ENCODE data around the gene AJUBA.
A peak's percentile ranks its signal among the peaks of the same experiment; 100 is the strongest.

The AJUBA gene

GRCh38 chr14:22982477-22983245, at the start of gene AJUBA:
Gene AJUBA (minus strand): TSS chr14:22982551. CDS start chr14:22982266, 285 bp downstream.
- H3K9me3 ChIP-seq (ENCODE audit: control insufficient read depth, insufficient read depth, low read length), result no peaks in the 10 kb centered on the region
- peaks cover 9% of the 10 kb centered on the region for H3K36me3 ChIP-seq (ENCODE audit: control insufficient read depth, insufficient read depth, low read length)
- H3K9ac ChIP-seq (ENCODE audit: low read depth, low read length), result peak within 1 kb of the TSS; percentile 78
- H3K4me1 ChIP-seq (ENCODE audit: control insufficient read depth, insufficient read depth, low read length), result peaks cover 29% of the 10 kb centered on the region
- H3K4me3 ChIP-seq (ENCODE audit: low read depth, low read length), result peak within 1 kb of the TSS; percentile 88
- peak within 1 kb of the TSS; percentile 75 for H3K27ac ChIP-seq (ENCODE audit: low read depth, low read length)
- H3K27me3 ChIP-seq (ENCODE audit: control insufficient read depth, insufficient read depth, low read length), result peaks cover 8% of the 10 kb centered on the region; the same call in 1 of the 2 replicates

DNA sequence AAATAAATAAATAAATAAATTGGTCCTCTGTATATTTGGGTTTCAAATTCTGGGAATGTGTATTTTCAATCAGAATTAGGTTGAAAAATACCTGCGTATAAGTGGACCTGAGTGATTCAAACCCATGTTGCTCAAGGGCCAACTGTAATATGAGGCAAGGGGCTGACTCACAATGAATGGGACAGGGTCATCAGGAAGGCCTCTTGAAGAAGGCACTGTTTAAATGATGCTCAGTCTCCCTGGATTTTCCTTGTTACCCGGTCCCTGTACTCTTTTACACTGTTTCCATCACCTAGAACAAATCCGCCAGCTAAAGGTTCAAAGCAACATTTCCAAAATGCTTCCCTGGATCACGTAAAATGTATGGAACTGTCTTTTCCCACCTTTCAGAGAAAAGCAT, 48.6 kb upstream of the AJUBA start:
- Histone ChIP-seq H3K4me1 (ENCODE audit: control insufficient read depth, insufficient read depth, low read length) (peaks cover 6% of the 10 kb centered on the region), H3K4me3 (ENCODE audit: low read depth, low read length) (no peak overlapping the region), H3K36me3 (ENCODE audit: control insufficient read depth, insufficient read depth, low read length) (peaks cover 54% of the 10 kb centered on the region), H3K27ac (ENCODE audit: low read depth, low read length) (no peak overlapping the region), H3K27me3 (ENCODE audit: control insufficient read depth, insufficient read depth, low read length) (no peaks in the 10 kb centered on the region), H3K9me3 (ENCODE audit: control insufficient read depth, insufficient read depth, low read length) (no peaks in the 10 kb centered on the region), H3K9ac (ENCODE audit: low read depth, low read length) (no peak overlapping the region)

- H3K36me3 ChIP-seq (ENCODE audit: control insufficient read depth, insufficient read depth, low read length), result peaks cover 71% of the 10 kb centered on the region
- no peaks in the 10 kb centered on the region for H3K27me3 ChIP-seq (ENCODE audit: control insufficient read depth, insufficient read depth, low read length)
- no peaks in the 10 kb centered on the region; the same call in 1 of the 2 replicates for H3K4me1 ChIP-seq (ENCODE audit: control insufficient read depth, insufficient read depth, low read length)
- no peak overlapping the region for H3K4me3 ChIP-seq (ENCODE audit: low read depth, low read length)
- H3K27ac ChIP-seq (ENCODE audit: low read depth, low read length), result no peak overlapping the region
- H3K9ac ChIP-seq (ENCODE audit: low read depth, low read length), result no peak overlapping the region
- no peaks in the 10 kb centered on the region for H3K9me3 ChIP-seq (ENCODE audit: control insufficient read depth, insufficient read depth, low read length)
These were observed 46.4 kb upstream of the AJUBA start for GRCh38 chr14:23028799-23029198.

DNA sequence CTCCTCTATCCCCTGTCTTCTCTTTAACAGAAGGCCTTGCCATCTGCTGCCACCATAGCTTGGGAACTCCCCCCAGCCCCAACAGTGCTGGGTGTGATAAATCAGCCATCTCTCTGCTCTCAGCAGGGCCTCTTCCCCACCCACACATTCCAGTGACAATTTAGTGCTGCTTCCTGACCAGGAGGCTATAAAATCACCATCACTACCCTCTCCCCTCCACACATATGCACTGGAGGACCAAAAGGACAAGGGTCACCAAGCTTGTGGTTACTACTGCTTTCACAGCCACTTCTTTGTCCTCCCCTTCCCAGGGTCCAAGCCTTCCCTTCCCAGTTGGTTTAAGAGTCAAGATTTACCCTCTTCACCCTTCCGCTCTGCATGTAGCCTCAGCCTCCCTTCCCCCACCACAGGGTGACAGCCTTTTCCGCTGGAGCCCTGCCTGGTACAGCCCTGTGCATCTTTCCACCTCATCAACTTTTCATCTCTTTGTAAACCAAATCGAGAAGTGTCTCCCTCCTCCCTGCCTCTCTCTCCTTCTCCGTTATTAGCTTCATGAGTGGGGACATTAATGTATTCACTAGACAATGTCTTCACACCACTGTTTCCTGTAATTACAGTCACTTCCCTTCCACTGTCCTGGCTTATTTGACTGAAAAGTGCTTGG, 42.9 kb upstream of the AJUBA start:
- no peak overlapping the region for H3K4me3 ChIP-seq (ENCODE audit: low read depth, low read length)
- no peaks in the 10 kb centered on the region for H3K27me3 ChIP-seq (ENCODE audit: control insufficient read depth, insufficient read depth, low read length)
- no peak overlapping the region for H3K9ac ChIP-seq (ENCODE audit: low read depth, low read length)
- H3K4me1 ChIP-seq (ENCODE audit: control insufficient read depth, insufficient read depth, low read length), result no peaks in the 10 kb centered on the region
- H3K9me3 ChIP-seq (ENCODE audit: control insufficient read depth, insufficient read depth, low read length), result no peaks in the 10 kb centered on the region
- peaks cover 42% of the 10 kb centered on the region for H3K36me3 ChIP-seq (ENCODE audit: control insufficient read depth, insufficient read depth, low read length)
- no peak overlapping the region for H3K27ac ChIP-seq (ENCODE audit: low read depth, low read length)

GRCh38 chr14:23024612-23025075, 42.3 kb upstream of the AJUBA start:
- no peak overlapping the region for H3K27ac ChIP-seq (ENCODE audit: low read depth, low read length)
- peaks cover 41% of the 10 kb centered on the region for H3K36me3 ChIP-seq (ENCODE audit: control insufficient read depth, insufficient read depth, low read length)
- H3K9me3 ChIP-seq (ENCODE audit: control insufficient read depth, insufficient read depth, low read length), result no peaks in the 10 kb centered on the region
- no peak overlapping the region for H3K9ac ChIP-seq (ENCODE audit: low read depth, low read length)
- H3K4me1 ChIP-seq (ENCODE audit: control insufficient read depth, insufficient read depth, low read length), result no peaks in the 10 kb centered on the region
- H3K27me3 ChIP-seq (ENCODE audit: control insufficient read depth, insufficient read depth, low read length), result no peaks in the 10 kb centered on the region
- no peak overlapping the region for H3K4me3 ChIP-seq (ENCODE audit: low read depth, low read length)

- Histone ChIP-seq H3K27ac (ENCODE audit: low read depth, low read length) (no peak overlapping the region), H3K9ac (ENCODE audit: low read depth, low read length) (no peak overlapping the region)
These were observed 41.4 kb upstream of the AJUBA start for GRCh38 chr14:23023795-23024152.

GRCh38 chr14:23023022-23023794, 40.9 kb upstream of the AJUBA start:
- H3K9ac ChIP-seq (ENCODE audit: low read depth, low read length), result no peak overlapping the region
- H3K9me3 ChIP-seq (ENCODE audit: control insufficient read depth, insufficient read depth, low read length), result no peaks in the 10 kb centered on the region

More at GRCh38 chr14:23023795-23024152, 41.4 kb upstream of the AJUBA start:
- peaks cover 33% of the 10 kb centered on the region for H3K36me3 ChIP-seq (ENCODE audit: control insufficient read depth, insufficient read depth, low read length)
- H3K4me1 ChIP-seq (ENCODE audit: control insufficient read depth, insufficient read depth, low read length), result no peaks in the 10 kb centered on the region
- H3K9me3 ChIP-seq (ENCODE audit: control insufficient read depth, insufficient read depth, low read length), result no peaks in the 10 kb centered on the region
- H3K27me3 ChIP-seq (ENCODE audit: control insufficient read depth, insufficient read depth, low read length), result no peaks in the 10 kb centered on the region
- no peak overlapping the region for H3K4me3 ChIP-seq (ENCODE audit: low read depth, low read length)

GRCh38 chr14:23021889-23022442, 39.6 kb upstream of the AJUBA start:
- peaks cover 20% of the 10 kb centered on the region for H3K36me3 ChIP-seq (ENCODE audit: control insufficient read depth, insufficient read depth, low read length)

More at GRCh38 chr14:23023022-23023794, 40.9 kb upstream of the AJUBA start:
- Histone ChIP-seq H3K4me3 (ENCODE audit: low read depth, low read length) (no peak overlapping the region), H3K27me3 (ENCODE audit: control insufficient read depth, insufficient read depth, low read length) (no peaks in the 10 kb centered on the region), H3K27ac (ENCODE audit: low read depth, low read length) (no peak overlapping the region), H3K36me3 (ENCODE audit: control insufficient read depth, insufficient read depth, low read length) (peaks cover 28% of the 10 kb centered on the region), H3K4me1 (ENCODE audit: control insufficient read depth, insufficient read depth, low read length) (no peaks in the 10 kb centered on the region)

GRCh38 chr14:23021434-23021833, 39.1 kb upstream of the AJUBA start:
- Histone ChIP-seq H3K36me3 (ENCODE audit: control insufficient read depth, insufficient read depth, low read length) (peaks cover 20% of the 10 kb centered on the region), H3K27me3 (ENCODE audit: control insufficient read depth, insufficient read depth, low read length) (no peaks in the 10 kb centered on the region), H3K9ac (ENCODE audit: low read depth, low read length) (no peak overlapping the region), H3K27ac (ENCODE audit: low read depth, low read length) (no peak overlapping the region), H3K9me3 (ENCODE audit: control insufficient read depth, insufficient read depth, low read length) (no peaks in the 10 kb centered on the region), H3K4me3 (ENCODE audit: low read depth, low read length) (no peak overlapping the region), H3K4me1 (ENCODE audit: control insufficient read depth, insufficient read depth, low read length) (no peaks in the 10 kb centered on the region)

More at GRCh38 chr14:23021889-23022442, 39.6 kb upstream of the AJUBA start:
- Histone ChIP-seq H3K9me3 (ENCODE audit: control insufficient read depth, insufficient read depth, low read length) (no peaks in the 10 kb centered on the region), H3K27me3 (ENCODE audit: control insufficient read depth, insufficient read depth, low read length) (no peaks in the 10 kb centered on the region), H3K4me3 (ENCODE audit: low read depth, low read length) (no peak overlapping the region), H3K9ac (ENCODE audit: low read depth, low read length) (no peak overlapping the region), H3K27ac (ENCODE audit: low read depth, low read length) (no peak overlapping the region), H3K4me1 (ENCODE audit: control insufficient read depth, insufficient read depth, low read length) (no peaks in the 10 kb centered on the region)

DNA sequence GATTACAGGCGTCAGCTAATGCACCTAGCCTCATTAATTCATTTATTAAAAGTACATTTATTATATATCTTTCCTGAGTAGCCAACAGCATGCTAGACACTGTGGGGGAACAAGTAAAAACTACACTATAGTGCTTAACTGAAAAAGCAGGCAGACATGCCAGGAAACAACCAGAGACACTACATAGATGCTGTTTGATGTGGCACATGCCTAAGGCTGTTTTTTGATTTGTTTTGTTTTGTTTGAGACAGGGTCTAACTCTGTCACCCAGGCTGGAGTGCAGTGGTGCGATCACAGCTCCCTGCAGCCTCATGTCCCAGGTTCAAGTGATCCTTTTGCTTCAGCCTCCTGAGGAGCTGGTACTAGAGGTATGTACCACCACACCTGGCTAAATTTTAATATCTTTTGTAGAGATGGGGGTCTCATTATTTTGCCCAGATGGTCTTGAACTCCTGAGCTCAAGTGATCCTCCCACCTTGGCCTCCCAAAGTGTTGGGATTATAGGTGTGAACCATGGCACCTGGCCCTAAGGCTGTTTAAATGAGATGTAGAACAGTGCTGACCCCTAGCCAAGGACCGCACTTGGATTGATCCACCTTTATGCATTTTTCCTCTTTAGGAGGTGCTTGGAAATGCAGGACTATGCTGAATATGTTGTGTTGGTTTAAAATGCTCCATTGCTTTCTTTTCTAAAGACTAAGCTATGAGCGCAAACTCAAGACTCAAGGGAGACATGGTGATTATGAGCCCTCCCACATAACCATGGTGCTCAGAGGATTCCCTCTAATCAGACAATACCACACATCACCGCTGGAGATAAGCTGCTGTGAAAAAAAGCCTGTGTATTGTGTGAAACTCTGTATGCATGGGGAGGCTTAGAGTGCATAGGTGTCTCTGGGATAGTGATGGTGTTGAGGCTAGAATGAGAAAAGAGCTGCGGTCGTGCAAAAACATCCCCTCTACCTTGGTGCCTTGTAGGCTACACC, 38.1 kb upstream of the AJUBA start:
- no peak overlapping the region for H3K4me3 ChIP-seq (ENCODE audit: low read depth, low read length)
- H3K9me3 ChIP-seq (ENCODE audit: control insufficient read depth, insufficient read depth, low read length), result no peaks in the 10 kb centered on the region
- no peaks in the 10 kb centered on the region for H3K4me1 ChIP-seq (ENCODE audit: control insufficient read depth, insufficient read depth, low read length)
- no peaks in the 10 kb centered on the region for H3K27me3 ChIP-seq (ENCODE audit: control insufficient read depth, insufficient read depth, low read length)
- no peak overlapping the region for H3K27ac ChIP-seq (ENCODE audit: low read depth, low read length)
- peaks cover 12% of the 10 kb centered on the region for H3K36me3 ChIP-seq (ENCODE audit: control insufficient read depth, insufficient read depth, low read length)
- no peak overlapping the region for H3K9ac ChIP-seq (ENCODE audit: low read depth, low read length)
